ENCODE data around the gene D2HGDH.

- TF ChIP-seq CTCF (IDR thresholded peaks at IDR 0.05) (no peak), POLR2AphosphoS5 (IDR thresholded peaks at IDR 0.05) (no peak)
Measured at GRCh38 chr2:241814393-241814642, 79.9 kb downstream of the D2HGDH start.

All from prostate gland (tissue), 2 donors.